NCI-H460 (cell line): ENCODE measurements around the gene HARS1. TPM values are rescaled to one million over a fixed set of nuclear protein-coding genes. Genes with fewer than 3 reads are reported as not detected.
A peak's percentile ranks its signal among the peaks of the same experiment; 100 is the strongest.
"Not testable (repeated sequence)": the region's sequence is repeated elsewhere in the genome, so short reads cannot be mapped to it uniquely, and the experiment has no call there.

Source experiments
- DNase-seq: peaks from one replicate; pipeline ENCODE4 v3.0.0-alpha.2; 2016; ENCODE audit warnings: low read depth; ENCODE audit errors: extremely low read depth
- total RNA-seq: library from RNA; depleted of rRNA; stranded (reverse); fragments of >200 nt; shearing (Covaris generic); gene quantifications from 2 replicates; pipeline ENCODE4 v1.2.3, GENCODE V29; 2014

HARS1 gene
- total RNA-seq, 1 experiment from 2014 or later: 85.3 TPM

DNA sequence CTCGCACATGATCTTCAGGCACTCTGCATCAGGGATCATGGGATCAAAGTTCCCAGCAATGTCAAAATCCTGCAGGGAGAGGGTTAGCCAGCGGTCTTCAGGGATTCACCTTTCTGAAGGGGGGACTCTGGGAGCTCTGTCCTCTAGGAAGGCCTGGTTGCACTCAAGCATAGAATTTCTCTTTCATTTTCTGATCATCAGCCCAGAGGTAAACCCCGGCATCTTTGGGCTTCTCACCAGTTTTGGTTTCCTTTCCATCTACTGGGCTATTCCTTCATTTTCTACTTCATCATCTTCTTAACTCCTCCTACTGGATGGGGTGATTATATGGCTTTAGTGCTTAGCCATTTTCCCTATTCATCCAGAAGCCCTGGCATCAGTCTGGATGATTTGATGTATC, 13.2 kb downstream of the HARS1 start:
- DNase-seq: no peak

DNA sequence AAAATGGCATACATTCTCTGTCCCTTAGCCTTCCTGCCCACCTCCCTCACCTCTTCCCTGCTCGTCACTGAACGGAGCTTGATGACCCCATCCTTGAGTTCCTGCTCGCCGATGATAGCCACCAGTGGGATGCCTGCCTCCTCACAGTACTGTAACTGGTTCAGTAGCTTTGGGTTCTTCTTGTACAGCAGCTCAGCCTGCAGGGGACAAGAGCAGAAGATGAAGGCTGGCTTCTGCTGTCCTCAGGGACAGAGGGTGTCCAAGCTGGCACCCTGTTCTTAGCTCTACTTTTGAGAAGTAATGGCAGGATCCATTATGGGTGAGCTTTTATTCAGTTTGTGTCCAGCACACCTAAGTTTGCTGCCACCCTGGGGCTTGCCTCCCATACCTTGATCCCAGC, 16.5 kb downstream of the HARS1 start:
- no peak for DNase-seq

GRCh38 chr5:140674211-140674610, 17.0 kb downstream of the HARS1 start:
- no peak for DNase-seq

GRCh38 chr5:140673187-140673976, 17.8 kb downstream of the HARS1 start, which contains the start of gene DND1:
Gene DND1 (minus strand): TSS chr5:140673576. CDS start chr5:140673542, 34 bp downstream.
- no peak for DNase-seq

DNA sequence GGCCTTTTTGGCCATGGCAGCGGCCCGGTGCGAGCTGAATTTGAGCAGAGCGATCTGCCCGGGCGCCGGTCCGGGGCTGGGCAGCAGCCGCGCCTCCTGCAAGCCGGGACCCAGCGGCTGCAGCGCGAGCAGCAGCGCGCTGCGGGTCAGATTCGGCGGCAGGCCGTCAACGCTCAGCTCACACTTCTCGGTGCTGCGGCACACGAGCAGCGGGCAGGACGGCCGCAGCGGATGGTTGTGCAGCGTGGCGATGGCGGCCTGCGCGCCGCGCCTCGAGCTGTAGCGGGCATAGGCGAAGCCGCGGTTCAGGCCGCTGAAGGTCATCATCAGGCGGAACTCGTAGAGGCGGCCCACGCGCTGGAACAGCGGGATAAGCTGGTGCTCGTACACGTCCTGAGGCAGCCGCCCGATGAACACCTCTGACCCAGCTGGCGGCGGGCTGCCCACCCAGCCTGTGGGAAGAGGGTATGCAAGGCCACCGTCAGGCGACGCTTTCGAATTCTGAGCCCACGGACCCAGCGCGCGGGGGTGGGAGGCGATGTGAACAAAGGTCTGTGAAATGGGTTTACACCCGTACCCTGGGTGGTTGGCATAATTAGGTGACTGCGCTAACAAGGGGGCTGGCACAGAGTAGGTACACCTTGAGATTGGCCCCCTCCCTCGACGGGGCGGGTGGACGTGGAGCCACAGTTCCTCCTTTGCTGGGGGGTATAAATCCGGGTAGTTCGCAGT, 18.5 kb downstream of the HARS1 start:
- DNase-seq: no peak

- DNase-seq: no peak
Observed at GRCh38 chr5:140671472-140672125, 19.6 kb downstream of the HARS1 start.

- DNase-seq: not testable (repeated sequence)
Observed at GRCh38 chr5:140671035-140671434, 20.1 kb downstream of the HARS1 start.

DNA sequence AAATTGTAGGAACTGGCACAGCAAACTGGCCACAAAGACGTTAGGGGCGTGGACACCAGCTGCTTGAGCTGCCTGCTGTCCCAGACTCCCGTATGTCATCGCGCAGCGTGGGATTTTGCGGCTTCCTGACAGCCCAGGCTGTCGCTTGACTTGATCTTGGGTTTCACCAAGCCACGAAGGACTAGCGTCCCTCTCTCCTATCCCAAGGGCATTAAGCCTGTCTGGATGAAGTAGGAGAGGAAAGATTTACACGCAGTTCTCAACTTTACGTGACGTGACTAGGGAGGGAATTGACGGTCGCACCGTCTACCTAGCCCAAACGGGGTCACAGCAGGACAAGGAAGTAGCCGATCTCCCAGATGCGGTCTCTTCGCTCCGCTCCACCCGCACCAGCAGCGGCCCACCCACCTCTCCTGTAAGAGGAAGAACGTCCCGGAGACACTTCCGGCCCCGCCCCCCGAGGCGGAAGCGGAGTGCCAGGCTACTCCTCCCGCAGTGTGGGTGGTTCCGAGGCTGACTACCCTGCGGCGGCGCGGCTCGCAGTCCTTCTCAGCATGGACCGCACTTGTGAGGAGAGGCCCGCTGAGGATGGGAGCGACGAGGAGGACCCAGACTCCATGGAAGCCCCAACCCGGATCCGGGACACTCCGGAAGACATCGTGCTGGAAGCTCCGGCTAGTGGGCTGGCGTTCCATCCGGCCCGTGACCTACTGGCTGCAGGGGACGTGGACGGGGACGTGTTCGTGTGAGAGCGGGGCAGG, 26.6 kb downstream of the HARS1 start, which contains the start of gene WDR55:
Gene WDR55, plus strand, starts transcription at position 546 of the 761 bp plus-strand sequence. Its CDS starts 9 bp downstream, at position 555.
- peak; percentile 91 for DNase-seq

DNA sequence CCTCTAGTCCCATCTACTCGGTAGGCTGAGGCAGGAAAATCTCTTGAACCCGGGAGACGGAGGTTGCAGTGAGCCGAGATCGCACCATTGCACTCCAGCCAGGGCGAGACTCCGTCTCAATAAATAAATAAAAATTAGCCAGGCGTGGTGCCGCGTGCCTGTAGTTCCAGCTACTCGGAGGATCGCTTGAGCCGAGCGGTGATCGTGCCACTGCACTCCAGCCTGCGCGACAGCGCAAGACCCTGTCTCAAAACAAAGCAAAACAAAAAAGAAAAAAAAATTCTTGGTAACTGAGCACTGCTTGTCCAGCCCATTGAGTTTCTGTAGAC, 27.2 kb downstream of the HARS1 start:
- DNase-seq: no peak

DNA sequence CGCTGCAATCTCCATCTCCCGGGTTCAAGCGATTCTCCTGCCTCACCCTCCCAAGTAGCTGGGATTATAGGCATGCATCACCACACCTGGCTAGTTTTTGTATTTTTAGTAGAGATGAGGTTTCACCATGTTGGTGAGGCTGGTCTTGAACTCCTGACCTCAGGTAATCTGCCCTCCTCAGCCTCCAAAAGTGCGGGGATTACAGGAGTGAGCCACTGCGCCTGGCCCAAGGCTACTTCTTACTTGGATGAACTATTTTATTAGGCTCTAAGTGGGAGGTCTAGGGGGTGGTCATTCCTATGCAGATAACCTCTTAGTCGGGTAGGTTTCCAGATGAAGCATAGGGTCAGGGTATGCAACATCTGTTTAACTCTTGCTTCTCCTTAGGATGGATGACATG, 30.8 kb downstream of the HARS1 start:
- DNase-seq: not testable (repeated sequence)

DNA sequence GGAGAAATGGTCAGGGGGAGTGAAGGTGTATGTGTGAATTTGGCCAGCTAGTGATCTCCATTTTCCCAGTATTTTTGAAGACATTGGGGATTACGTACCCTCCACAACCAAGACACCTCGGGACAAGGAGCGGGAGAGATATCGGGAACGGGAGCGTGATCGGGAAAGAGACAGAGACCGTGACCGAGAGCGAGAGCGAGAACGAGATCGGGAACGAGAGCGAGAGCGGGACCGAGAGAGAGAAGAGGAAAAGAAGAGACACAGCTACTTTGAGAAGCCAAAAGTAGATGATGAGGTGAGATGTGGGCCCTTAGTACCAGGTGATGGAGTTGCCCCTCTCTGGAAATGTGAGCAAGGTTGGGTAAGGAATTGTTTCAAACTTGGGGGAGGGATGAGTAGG, 32.3 kb downstream of the HARS1 start:
- DNase-seq: no peak

DNA sequence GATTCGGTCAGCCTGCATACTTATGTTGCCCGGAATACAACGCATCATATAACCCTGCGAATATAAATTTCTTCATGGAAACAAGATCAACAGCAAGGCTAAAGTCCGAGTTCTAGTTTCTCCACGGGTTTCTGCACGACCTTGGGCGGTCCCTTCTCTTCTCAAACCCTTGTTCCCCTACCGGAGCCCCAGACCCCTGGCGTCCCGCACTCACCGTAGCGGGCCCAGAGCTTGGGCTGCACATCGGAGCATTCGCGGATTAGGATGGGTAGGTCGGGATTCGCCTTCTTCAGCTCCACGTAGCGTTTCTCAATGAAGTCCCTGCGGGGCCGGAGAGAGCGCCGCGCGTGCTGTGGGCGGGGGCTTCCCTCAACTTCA, 44.1 kb downstream of the HARS1 start:
- no peak for DNase-seq

DNA sequence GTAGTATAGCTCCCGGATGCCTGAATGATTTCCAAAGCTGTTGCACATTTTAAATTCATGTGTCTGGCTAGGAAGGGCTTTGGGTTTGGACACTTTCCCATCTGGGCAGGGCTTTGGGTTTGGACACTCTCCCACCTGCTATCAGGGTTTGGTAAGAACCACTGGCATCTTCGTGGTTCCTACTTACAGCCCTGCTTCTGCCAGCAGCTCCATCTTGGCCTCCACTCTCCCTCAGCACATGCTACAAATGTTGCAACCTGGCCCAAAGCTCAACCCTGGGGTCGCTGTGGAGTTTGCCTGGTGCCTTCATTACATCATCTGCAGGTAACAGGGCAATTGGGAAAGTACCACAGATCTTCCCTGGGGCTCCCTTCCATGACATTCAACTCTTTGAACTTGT, 48.5 kb downstream of the HARS1 start:
- DNase-seq: no peak

GRCh38 chr5:140641716-140642115, 49.5 kb downstream of the HARS1 start:
- no peak for DNase-seq

GRCh38 chr5:140639148-140639981, 51.8 kb downstream of the HARS1 start, which contains the start of gene TMCO6:
Gene TMCO6 (plus strand): TSS chr5:140639451. CDS start chr5:140639528, 77 bp downstream.
- DNase-seq: peak; percentile 97

- DNase-seq: not testable (repeated sequence)
Observed at GRCh38 chr5:140638898-140639147, 52.3 kb downstream of the HARS1 start.

GRCh38 chr5:140637371-140638100, 53.6 kb downstream of the HARS1 start:
- no peak for DNase-seq

- DNase-seq: no peak
Observed at GRCh38 chr5:140635291-140636257, 55.6 kb downstream of the HARS1 start.
